ENCODE data around the gene MMD2. TPM values are rescaled to one million over a fixed set of nuclear protein-coding genes. Genes with fewer than 3 reads are reported as not detected.

The MMD2 gene
- total and polyA plus RNA-seq, 2 of the 8 experiments (the other 6 are each of a cell fraction or from before 2014, with no cell fraction given): 0.14 TPM; not detected in 1

GRCh38 chr7:4998910-4999309, 39.9 kb upstream of the MMD2 start (continued):
- no peak for TF ChIP-seq CTBP2 (IDR thresholded peaks at IDR 0.05; ENCODE audit: borderline replicate concordance, insufficient read depth, insufficient read length, low read length)

Measured in H1 (cell line).